IMR-90 (cell line): Measurements from ENCODE around the gene DNAH5. TPM values are rescaled to one million over a fixed set of nuclear protein-coding genes. Genes with fewer than 3 reads are reported as not detected.

ENCODE experiments used
- ATAC-seq: fragments of 200-7000 bp; cut with Tn5 transposase; 2 replicates; pipeline ENCODE4 v1.9.1; 2020; ENCODE audit warnings: low read depth, mild to moderate bottlenecking, moderate library complexity
- BruUV-seq: library from RNA; stranded (reverse); fragments of 400-500 nt; replicated peaks from 2 replicates; lab custom pipeline; 2021; lab: Mats Ljungman, UMichigan
- CTCF ChIA-PET: fragments of 300-600 bp; formaldehyde crosslinking; extraction: SDS; loops from one replicate; lab custom pipeline; 2021; ENCODE audit warnings: antibody characterized with exemption; lab: Yijun Ruan, JAX
- POLR2A ChIA-PET: fragments of 300-600 bp; sonication (Branson Sonifier 250); formaldehyde crosslinking; loops from one replicate; lab custom pipeline; 2022; ENCODE audit warnings: antibody characterized with exemption; ENCODE audit not compliant: unreplicated experiment; lab: Charles Lee
- DNase-seq: peaks from one replicate; pipeline ENCODE4 v3.0.0; 2013
- H2AFZ ChIP-seq: replicated peaks from 2 replicates; pipeline ENCODE3; 2013; ENCODE audit warnings: low read length, mild to moderate bottlenecking; ENCODE audit not compliant: poor library complexity
- H2AK5ac ChIP-seq: 2 replicates; pipeline ENCODE4 v1.6.1; 2013; ENCODE audit warnings: low read depth, low read length, inconsistent platforms
- H2AK9ac ChIP-seq: replicated peaks from 2 replicates; pipeline ENCODE3; 2013; ENCODE audit warnings: mild to moderate bottlenecking, low read depth, low read length, moderate library complexity; ENCODE audit not compliant: poor library complexity
- H2BK120ac ChIP-seq: 2 replicates; pipeline ENCODE4 v1.6.1; 2013; ENCODE audit warnings: low read depth, low read length, inconsistent platforms
- H2BK15ac ChIP-seq: 3 replicates; pipeline ENCODE4 v1.6.1; 2013; ENCODE audit warnings: low read depth, low read length, inconsistent platforms
- H2BK20ac ChIP-seq: 2 replicates; pipeline ENCODE4 v1.6.1; 2013; ENCODE audit warnings: low read depth, mild to moderate bottlenecking, inconsistent platforms, low read length, moderate library complexity
- H2BK5ac ChIP-seq: 2 replicates; pipeline ENCODE4 v1.6.1; 2013; ENCODE audit warnings: mild to moderate bottlenecking, low read depth, low read length, inconsistent platforms; ENCODE audit not compliant: poor library complexity, severe bottlenecking
- H3K14ac ChIP-seq: replicated peaks from 2 replicates; pipeline ENCODE4 v1.6.1; 2013; ENCODE audit warnings: low read depth, low read length, inconsistent platforms
- H3K18ac ChIP-seq: 2 replicates; pipeline ENCODE4 v1.6.1; 2013; ENCODE audit warnings: low read depth, low read length, control low read depth
- H3K23ac ChIP-seq: 2 replicates; pipeline ENCODE4 v1.6.1; 2013; ENCODE audit warnings: low read depth, low read length, inconsistent platforms
- H3K27ac ChIP-seq: 2 replicates; pipeline ENCODE4 v1.5.1; 2013; ENCODE audit warnings: mild to moderate bottlenecking, control low read depth, low read length; ENCODE audit not compliant: insufficient read depth
- H3K27me3 ChIP-seq: 2 replicates; pipeline ENCODE4 v1.6.1; 2013; ENCODE audit warnings: low read length; ENCODE audit not compliant: control insufficient read depth, insufficient read depth
- H3K36me3 ChIP-seq: 2 replicates; pipeline ENCODE4 v1.6.1; 2013; ENCODE audit warnings: low read length, mixed read lengths; ENCODE audit not compliant: control insufficient read depth, insufficient read depth
- H3K4ac ChIP-seq: 2 replicates; pipeline ENCODE4 v1.6.1; 2013; ENCODE audit warnings: low read depth, low read length, inconsistent platforms
- H3K4me1 ChIP-seq: 2 replicates; pipeline ENCODE4 v1.6.1; 2013; ENCODE audit warnings: low read length, mixed read lengths; ENCODE audit not compliant: control insufficient read depth, insufficient read depth
- H3K4me2 ChIP-seq: 2 replicates; pipeline ENCODE4 v1.6.1; 2013; ENCODE audit warnings: low read depth, mild to moderate bottlenecking, control low read depth, low read length, moderate library complexity
- H3K4me3 ChIP-seq: 2 replicates; pipeline ENCODE4 v1.5.1; 2013; ENCODE audit warnings: low read depth, mild to moderate bottlenecking, control low read depth, low read length, moderate library complexity; ENCODE audit not compliant: insufficient read depth
- H3K56ac ChIP-seq: 2 replicates; pipeline ENCODE4 v1.6.1; 2013; ENCODE audit warnings: low read length, inconsistent platforms; ENCODE audit not compliant: insufficient read depth; ENCODE audit errors: extremely low read depth
- H3K79me1 ChIP-seq, 2 experiments: 2 replicates each; pipeline ENCODE4 v1.6.1; 2013; ENCODE audit warnings: low read length in 2 of 2, inconsistent platforms in 1 of 2, low read depth in 1 of 2
- H3K9ac ChIP-seq: 2 replicates; pipeline ENCODE4 v1.6.1; 2013; ENCODE audit warnings: low read depth, low read length, control low read depth
- H3K9me1 ChIP-seq: 2 replicates; pipeline ENCODE4 v1.6.1; 2013; ENCODE audit warnings: low read length, inconsistent platforms; ENCODE audit not compliant: insufficient read depth
- H3K9me3 ChIP-seq: 2 replicates; pipeline ENCODE4 v1.6.1; 2013; ENCODE audit warnings: low read length; ENCODE audit not compliant: control insufficient read depth, insufficient read depth
- H4K20me1 ChIP-seq: 2 replicates; pipeline ENCODE4 v1.6.1; 2013; ENCODE audit warnings: low read length, inconsistent platforms; ENCODE audit not compliant: insufficient read depth
- H4K5ac ChIP-seq: 2 replicates; pipeline ENCODE4 v1.6.1; 2013; ENCODE audit warnings: mild to moderate bottlenecking, low read depth, low read length, control low read depth
- H4K8ac ChIP-seq, 2 experiments: 2 replicates each; pipeline ENCODE4 v1.6.1; 2013; ENCODE audit warnings: low read depth in 2 of 2, low read length in 2 of 2, control low read depth in 1 of 2, inconsistent platforms in 1 of 2
- H4K91ac ChIP-seq: 2 replicates; pipeline ENCODE4 v1.6.1; 2013; ENCODE audit warnings: low read depth, low read length, inconsistent platforms; ENCODE audit not compliant: insufficient read depth
- BHLHE40 ChIP-seq: fragments of 150-350 bp; IDR thresholded peaks from 2 replicates; pipeline ENCODE4 v1.6.1; 2016; ENCODE audit warnings: mild to moderate bottlenecking, low read depth, low read length
- CHD1 ChIP-seq: IDR thresholded peaks from 2 replicates; pipeline ENCODE4 v1.6.1; 2012; ENCODE audit warnings: low read depth, low read length, improper control_type of control experiment
- MAFK ChIP-seq: IDR thresholded peaks from 2 replicates; pipeline ENCODE4 v1.6.1; 2012; ENCODE audit warnings: low read depth, low read length, improper control_type of control experiment
- MAZ ChIP-seq: IDR thresholded peaks from 2 replicates; pipeline ENCODE4 v1.6.1; 2012; ENCODE audit warnings: low read depth, mild to moderate bottlenecking, low read length, improper control_type of control experiment, moderate library complexity, borderline replicate concordance
- MXI1 ChIP-seq: IDR thresholded peaks from 2 replicates; pipeline ENCODE4 v1.6.1; 2012; ENCODE audit warnings: low read depth, mild to moderate bottlenecking, low read length, moderate library complexity, borderline replicate concordance
- NFE2L2 ChIP-seq: fragments of 150-350 bp; IDR thresholded peaks from 2 replicates; pipeline ENCODE4 v1.6.1; 2016; ENCODE audit warnings: low read depth, mild to moderate bottlenecking, low read length
- POLR2A ChIP-seq: IDR thresholded peaks from 2 replicates; pipeline ENCODE4 v1.6.1; 2012; ENCODE audit warnings: mild to moderate bottlenecking, low read depth, low read length
- RCOR1 ChIP-seq: IDR thresholded peaks from 2 replicates; pipeline ENCODE4 v1.6.1; 2012; ENCODE audit warnings: mild to moderate bottlenecking, low read length, improper control_type of control experiment; ENCODE audit not compliant: insufficient replicate concordance
- USF2 ChIP-seq: fragments of 150-350 bp; IDR thresholded peaks from 2 replicates; pipeline ENCODE4 v1.6.1; 2017; ENCODE audit warnings: mild to moderate bottlenecking, antibody characterized with exemption, low read length, low read depth
- dilution Hi-C: fragments of 300-500 bp; cut with HindIII; formaldehyde crosslinking; loops from one replicate; pipeline ENCODE4 v1.14.3; 2018; ENCODE audit warnings: low sequenced_read_pairs; ENCODE audit not compliant: unreplicated experiment
- in situ Hi-C: fragments of 300-500 bp; cut with MboI; formaldehyde crosslinking; loops from 3 replicates; pipeline ENCODE4 v1.14.3; 2019; ENCODE audit warnings: low sequenced_read_pairs, inconsistent platforms, mixed read lengths
- intact Hi-C: fragments of 100-400 bp; cut with micrococcal nuclease; formaldehyde crosslinking; loops from 2 replicates; pipeline ENCODE4 v1.10.0; 2022
- polyA plus RNA-seq, 3 experiments: library from polyadenylated mRNA; depleted of rRNA; stranded (reverse); fragments of >200 nt; gene quantifications; 2 replicates each; pipeline ENCODE4 v1.2.3, GENCODE V29; 2012; ENCODE audit warnings: low replicate concordance in 1 of 3
- total RNA-seq: library from RNA; depleted of rRNA; stranded (reverse); fragments of >200 nt; gene quantifications from 2 replicates; pipeline ENCODE4 v1.2.3, GENCODE V29; 2012

DNAH5 gene
- total and polyA plus RNA-seq, 2 of the 4 experiments (the other 2 are of a cell fraction), result 1.9 to 4.3 TPM

- TF ChIP-seq NFE2L2, result no peak
Observed at GRCh38 chr5:13749766-13750165, 194.7 kb downstream of the DNAH5 start (continued).

GRCh38 chr5:13746026-13746425 lies 198.5 kb downstream of the DNAH5 start:
- H2AK5ac ChIP-seq, result peak overlapping the region; percentile 95
- peak overlapping the region; percentile 78; the same call in 1 of the 2 replicates for H3K18ac ChIP-seq
- no peaks in the 10 kb centered on the region for H3K9me1 ChIP-seq
- peaks cover 3% of the 10 kb centered on the region; the same call in 1 of the 2 replicates for H3K4me1 ChIP-seq
- H3K9me3 ChIP-seq, result no peaks in the 10 kb centered on the region
- H3K27ac ChIP-seq, result peak overlapping the region; percentile 92
- H3K4me2 ChIP-seq, result no peak overlapping the region
- peak overlapping the region; percentile 100; the same call in 2 of the 3 replicates for H2BK15ac ChIP-seq
- H3K4me3 ChIP-seq, result no peak overlapping the region
- peak overlapping the region; percentile 21; the same call in 1 of the 2 replicates for H3K23ac ChIP-seq
- ATAC-seq, result peak; percentile 79
- intact Hi-C loops, result no loop called here
- H4K91ac ChIP-seq, result peak overlapping the region; percentile 64
- in situ Hi-C loops, result no loop called here
- peak overlapping the region; percentile 59 for H2BK5ac ChIP-seq
- H4K5ac ChIP-seq, result peak overlapping the region; percentile 64; the same call in 1 of the 2 replicates
- peak; percentile 49 for DNase-seq
- H3K56ac ChIP-seq, result peak overlapping the region; percentile 70; the same call in 1 of the 2 replicates
- peak overlapping the region; percentile 82 for H2BK120ac ChIP-seq
- no peaks in the 10 kb centered on the region for H3K79me1 ChIP-seq
- peak overlapping the region; percentile 75 for H3K4ac ChIP-seq
- no TSS peak for BruUV-seq
- no peaks in the 10 kb centered on the region for H4K20me1 ChIP-seq
- peak overlapping the region; percentile 48 to 62; a peak in 3 of 4 replicates for H4K8ac ChIP-seq
- POLR2A ChIA-PET, result no interaction called here
- no peaks in the 10 kb centered on the region for H3K27me3 ChIP-seq
- no peak overlapping the region for H2AK9ac ChIP-seq
- peak overlapping the region; percentile 73; the same call in 1 of the 2 replicates for H3K14ac ChIP-seq
- CTCF ChIA-PET, result no interaction called here
- H3K9ac ChIP-seq, result 0 out of 2 replicates have a peak overlapping the region, but pooled peaks have one; percentile 19
- dilution Hi-C loops, result no loop called here
- TF ChIP-seq MAZ, result no peak
- no peak for TF ChIP-seq CHD1
- TF ChIP-seq MXI1, result no peak
- TF ChIP-seq USF2, result no peak
- no peak for TF ChIP-seq BHLHE40
- no peak for TF ChIP-seq POLR2A
- TF ChIP-seq RCOR1, result no peak
- no peak for TF ChIP-seq MAFK
- peak overlapping the region; percentile 79 for H2BK20ac ChIP-seq
- peaks cover 5% of the 10 kb centered on the region; the same call in 1 of the 2 replicates for H3K36me3 ChIP-seq
- no peak overlapping the region for H2AFZ ChIP-seq
